GM08714 (cell line): ENCODE measurements around the gene VWA5A.

Source experiments
- H3K4me3 ChIP-seq: fragments of 200-500 bp; sonication (Bioruptor generic); 2 replicates; pipeline ENCODE4 v1.5.1; 2014; ENCODE audit warnings: mild to moderate bottlenecking, low read length, inconsistent platforms
- ZNF274 ChIP-seq: IDR thresholded peaks from 2 replicates; pipeline ENCODE4 v1.6.1; 2012; ENCODE audit warnings: mild to moderate bottlenecking, low read depth, low read length

Gene VWA5A

DNA sequence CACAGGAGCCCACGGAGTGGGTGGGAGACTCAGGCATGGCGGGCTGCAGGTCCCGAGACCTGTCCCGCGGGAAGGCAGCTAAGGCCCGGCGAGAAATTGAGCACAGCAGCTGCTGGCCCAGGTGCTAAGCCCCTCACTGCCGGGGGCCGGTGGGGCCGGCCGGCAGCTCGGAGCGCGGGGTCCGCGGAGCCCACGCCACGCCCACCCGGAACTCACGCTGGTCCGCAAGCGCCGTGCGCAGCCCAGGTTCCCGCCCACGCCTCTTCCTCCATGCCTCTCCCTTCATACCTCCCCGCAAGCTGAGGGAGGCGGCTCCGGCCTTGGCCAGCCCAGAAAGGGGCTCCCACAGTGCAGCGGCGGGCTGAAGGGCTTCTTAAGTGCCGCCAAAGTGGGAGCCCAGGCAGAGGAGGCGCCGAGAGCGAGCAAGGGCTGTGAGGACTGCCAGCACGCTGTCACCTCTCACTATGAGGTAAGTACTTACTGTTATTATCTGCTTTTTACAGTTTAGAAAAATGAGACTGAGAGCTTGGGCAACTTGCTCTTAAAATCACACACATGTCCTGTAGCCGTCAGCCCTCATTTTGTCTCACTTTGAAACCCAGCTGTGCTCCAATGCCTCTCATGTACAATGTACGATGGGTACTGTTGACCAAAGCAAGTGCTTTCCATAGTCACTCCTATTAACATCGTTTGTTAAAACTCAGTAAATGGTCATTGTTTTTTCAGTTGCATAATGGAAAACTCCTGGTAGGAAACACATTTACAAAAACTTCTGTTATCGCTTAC lies 55.7 kb downstream of the VWA5A start:
- no peak overlapping the region for H3K4me3 ChIP-seq
- TF ChIP-seq ZNF274 = no peak

DNA sequence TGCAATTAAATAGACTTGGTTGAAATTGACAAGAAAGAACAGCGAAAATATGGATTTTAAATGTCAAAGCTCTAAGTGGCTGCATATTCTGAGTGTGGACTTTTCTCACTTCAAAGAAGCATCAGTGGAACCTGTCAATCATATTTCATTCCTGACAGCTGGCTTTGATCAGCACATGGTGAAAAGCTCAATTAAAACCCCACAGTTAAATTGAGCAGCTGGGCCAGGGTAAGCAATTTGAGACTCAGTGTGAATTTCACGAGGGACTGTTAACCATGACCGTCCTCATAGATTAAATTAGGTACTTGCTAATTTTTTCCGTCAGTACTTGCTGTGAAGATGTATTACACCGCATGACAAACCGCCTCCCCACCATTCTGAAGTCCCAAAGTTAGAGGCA lies 56.9 kb downstream of the VWA5A start:
- no peak for TF ChIP-seq ZNF274
- H3K4me3 ChIP-seq = no peak overlapping the region

DNA sequence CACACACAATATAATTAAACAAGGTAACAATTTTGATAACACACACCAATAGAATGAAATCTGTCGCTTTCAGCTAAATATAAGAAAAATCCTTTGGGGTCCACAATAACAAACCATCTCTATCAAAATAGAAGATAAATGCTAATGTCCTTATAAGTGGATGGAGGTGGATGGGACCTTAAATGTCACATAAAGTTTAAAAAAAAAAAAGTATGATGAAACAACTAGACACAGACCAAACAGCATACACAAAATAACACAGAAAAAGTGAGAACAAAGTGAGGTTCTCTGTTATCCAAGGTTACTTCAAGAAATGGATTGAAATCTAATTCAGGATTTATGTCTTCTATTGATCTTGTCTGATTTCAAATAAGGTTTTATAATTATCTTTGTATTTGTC lies 57.3 kb downstream of the VWA5A start:
- no peak overlapping the region for H3K4me3 ChIP-seq
- no peak for TF ChIP-seq ZNF274

DNA sequence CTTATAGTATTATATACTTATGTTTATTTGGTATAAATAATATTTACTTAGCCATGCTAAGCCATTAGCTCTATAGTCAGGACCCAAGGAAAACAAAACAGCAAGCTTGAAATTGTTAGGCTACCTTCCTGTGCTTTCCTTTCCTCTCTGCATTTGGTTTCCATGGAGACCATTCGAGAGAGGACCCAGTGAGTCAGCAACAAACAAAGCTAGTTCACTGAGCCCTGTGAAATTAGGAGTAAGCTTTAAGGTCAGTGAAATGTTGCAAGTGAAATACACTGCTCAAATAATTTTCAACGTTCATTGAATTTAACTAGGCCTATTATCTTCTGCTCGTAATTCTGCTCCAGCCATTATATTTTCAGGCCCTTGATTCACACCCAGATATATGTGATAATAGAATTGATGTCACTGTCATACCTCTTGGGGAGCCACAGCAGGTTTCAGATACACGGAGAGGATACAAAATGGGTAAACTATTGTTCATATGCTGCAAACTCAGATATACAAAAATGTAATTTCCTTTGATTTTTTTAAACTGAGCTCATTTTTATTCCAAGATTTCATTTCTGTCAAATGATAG lies 58.8 kb downstream of the VWA5A start:
- no peak overlapping the region for H3K4me3 ChIP-seq
- no peak for TF ChIP-seq ZNF274

GRCh38 chr11:124176925-124177715 lies 61.9 kb downstream of the VWA5A start:
- no peak overlapping the region for H3K4me3 ChIP-seq
- no peak for TF ChIP-seq ZNF274

DNA sequence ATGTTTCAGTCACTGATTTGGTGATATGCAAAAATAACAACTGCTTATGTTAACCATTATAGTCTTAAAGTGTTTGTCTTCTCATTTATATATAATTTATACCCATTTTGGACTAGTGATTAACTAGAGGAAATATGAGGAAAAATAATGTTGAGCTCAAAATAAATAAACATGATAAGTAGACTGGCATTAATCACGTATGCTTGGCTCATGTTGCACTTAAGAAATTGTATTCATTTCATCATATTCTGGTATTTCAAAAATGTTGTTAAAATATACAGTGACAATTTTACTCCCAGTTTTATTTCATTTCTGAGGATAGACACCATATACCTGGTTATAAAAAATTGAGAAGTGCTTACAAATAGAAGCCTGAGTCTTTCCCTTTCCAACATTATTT lies 64.1 kb downstream of the VWA5A start:
- no peak for TF ChIP-seq ZNF274
- no peak overlapping the region for H3K4me3 ChIP-seq

DNA sequence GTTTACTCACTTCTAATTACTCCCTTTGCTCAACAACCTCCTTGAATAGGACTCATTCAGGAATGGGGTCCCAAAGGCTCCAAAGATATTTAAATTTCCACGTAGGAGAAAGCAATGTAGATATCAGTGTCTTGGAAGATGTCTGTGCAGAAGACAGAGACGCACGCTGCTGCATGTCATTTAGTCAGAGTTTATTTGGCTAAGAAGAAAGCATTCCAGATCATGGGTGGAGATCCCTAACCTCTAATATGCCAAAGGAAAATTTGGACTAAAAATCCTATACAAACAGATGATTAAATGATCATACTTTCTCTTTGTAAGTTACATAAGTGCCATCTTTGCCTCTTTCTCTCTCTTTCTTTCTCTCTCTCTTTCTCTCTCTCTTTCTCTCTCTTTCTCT lies 67.8 kb downstream of the VWA5A start, which contains the start of gene OR10D3:
Gene OR10D3 (plus strand): TSS at position 278 of the 400 bp plus-strand sequence. CDS start 1,925 bp downstream, outside the sequence.
- TF ChIP-seq ZNF274 = no peak
- H3K4me3 ChIP-seq = no peak within 1 kb of the TSS

DNA sequence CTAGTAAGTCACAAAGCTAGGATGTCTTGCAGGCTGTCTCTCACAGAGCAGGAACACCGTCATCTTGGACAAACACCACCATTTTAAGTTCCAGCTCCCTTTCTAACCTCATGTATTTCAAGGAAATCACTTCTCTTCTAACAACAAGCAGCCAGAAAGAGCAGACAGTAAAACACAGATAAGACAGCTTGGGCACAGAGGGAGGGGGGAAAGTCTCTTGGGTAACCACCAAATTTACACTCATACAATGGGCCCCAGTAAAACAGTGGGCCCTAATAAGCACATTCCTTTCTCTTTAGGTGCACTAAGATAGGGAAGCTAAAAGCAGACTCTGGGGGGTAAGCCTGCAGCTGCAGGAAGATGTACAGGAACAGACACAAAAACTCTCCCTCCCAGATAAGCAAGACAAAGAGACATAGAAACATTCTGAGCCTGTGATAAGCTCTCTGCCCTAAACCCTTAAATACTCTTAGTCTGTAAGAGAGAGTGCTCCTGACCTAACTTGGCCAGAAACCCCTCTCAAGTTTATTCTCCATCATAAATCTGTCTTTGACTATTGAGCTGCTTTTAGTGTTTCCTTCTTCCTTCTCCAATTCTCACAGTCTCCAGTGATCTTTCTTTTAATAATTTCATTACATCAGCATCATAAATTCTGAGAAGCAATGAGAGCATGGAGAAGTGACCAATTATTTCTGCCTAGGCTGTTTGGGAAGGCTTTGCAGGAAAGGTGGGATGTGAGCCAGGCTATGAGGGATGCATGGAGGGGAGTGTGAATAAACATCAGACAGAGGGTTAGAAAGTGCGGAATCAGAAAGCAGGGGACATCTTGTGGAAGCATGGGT lies 75.3 kb downstream of the VWA5A start:
- H3K4me3 ChIP-seq = no peak overlapping the region
- TF ChIP-seq ZNF274 = no peak

DNA sequence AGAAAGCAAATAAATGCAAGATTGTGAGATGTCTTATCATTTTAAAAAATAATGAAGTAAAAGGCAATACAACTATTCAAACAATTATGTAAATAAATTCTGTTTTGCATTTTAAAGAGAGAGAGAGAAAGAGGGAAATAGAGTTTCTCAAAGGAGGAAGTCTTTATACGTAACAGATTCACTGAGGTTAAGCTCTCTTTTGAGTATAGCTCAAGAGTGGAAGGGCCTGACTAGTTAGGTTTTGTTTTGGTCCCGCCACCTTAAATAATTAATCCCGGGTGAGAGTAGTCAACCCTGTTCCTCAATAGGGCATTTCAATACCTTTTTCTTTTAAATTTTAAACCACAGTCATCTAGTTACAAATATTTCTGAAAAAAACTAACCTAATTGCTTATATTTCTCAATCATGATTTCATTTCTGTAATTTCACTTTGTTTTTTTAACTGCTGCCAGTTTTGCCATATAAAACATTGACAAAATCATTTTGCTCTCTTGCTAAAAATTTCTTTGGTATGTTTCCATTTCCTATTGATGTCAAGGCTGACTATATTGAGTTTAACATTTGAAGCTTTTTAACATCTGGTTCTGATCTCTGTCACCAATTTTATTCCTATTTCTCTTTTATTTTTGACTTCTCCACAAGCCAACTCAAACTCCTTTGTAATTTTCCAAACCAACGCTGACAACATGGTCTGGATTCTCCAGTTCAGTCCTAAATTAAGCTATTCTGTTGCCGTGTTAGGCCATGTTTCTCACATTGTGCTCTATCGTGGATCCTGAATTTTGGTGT lies 78.2 kb downstream of the VWA5A start:
- no peak overlapping the region for H3K4me3 ChIP-seq
- no peak for TF ChIP-seq ZNF274

GRCh38 chr11:124194293-124195188 lies 79.3 kb downstream of the VWA5A start:
- no peak for TF ChIP-seq ZNF274
- no peak overlapping the region for H3K4me3 ChIP-seq

DNA sequence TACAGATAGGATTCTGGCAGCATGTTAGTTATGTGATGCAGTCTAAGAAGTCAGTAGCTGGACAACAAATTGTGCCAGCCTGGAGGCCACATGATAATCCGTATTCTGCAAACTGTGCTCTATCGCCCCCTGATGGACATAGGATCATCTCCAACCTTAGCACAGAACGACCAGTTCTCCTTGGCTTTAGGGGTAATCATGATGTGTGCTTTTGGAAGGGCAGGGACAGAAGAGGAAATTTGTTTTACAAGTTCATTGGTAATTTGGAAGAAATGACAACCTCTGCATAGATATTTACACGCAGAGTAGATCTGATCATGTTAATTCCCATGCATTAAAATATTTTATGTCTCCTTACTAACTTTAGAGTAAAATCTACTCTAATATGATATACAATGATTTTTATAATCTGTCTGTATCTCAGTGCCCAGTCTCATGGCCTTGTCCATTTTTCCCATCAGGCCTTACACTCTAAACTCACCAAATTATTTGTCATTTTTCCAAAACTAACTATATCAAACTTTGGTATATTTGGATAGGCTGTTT lies 80.0 kb downstream of the VWA5A start:
- TF ChIP-seq ZNF274 = no peak
- no peak overlapping the region for H3K4me3 ChIP-seq
